Lower lobe of right lung (tissue), 2 donors: ENCODE results near the gene CCR8. TPM values are rescaled to one million over a fixed set of nuclear protein-coding genes. Genes with fewer than 3 reads are reported as not detected.
"Not testable (repeated sequence)": the region's sequence is repeated elsewhere in the genome, so short reads cannot be mapped to it uniquely, and the experiment has no call there.

Experiments used
- ATAC-seq, 2 donors: fragments of 200-7000 bp; cut with Tn5 transposase; one replicate each; pipeline ENCODE4 v1.9.1; 2020 to 2022; ENCODE audit warnings: mild to moderate bottlenecking in 2 of 2, moderate library complexity in 2 of 2
- DNase-seq: peaks from one replicate; pipeline ENCODE4 v3.0.0-alpha.2; 2020
- H3K27ac ChIP-seq: fragments of 200-600 bp; one replicate; pipeline ENCODE4 v1.8.0; 2022
- H3K27me3 ChIP-seq: fragments of 200-600 bp; one replicate; pipeline ENCODE4 v1.8.0; 2022; ENCODE audit warnings: low read depth
- H3K36me3 ChIP-seq: fragments of 200-600 bp; one replicate; pipeline ENCODE4 v1.8.0; 2022; ENCODE audit warnings: mild to moderate bottlenecking
- H3K4me1 ChIP-seq: fragments of 200-600 bp; one replicate; pipeline ENCODE4 v1.8.0; 2022
- H3K4me3 ChIP-seq: fragments of 200-600 bp; one replicate; pipeline ENCODE4 v1.8.0; 2022; ENCODE audit warnings: mild to moderate bottlenecking
- H3K9me3 ChIP-seq: fragments of 200-600 bp; one replicate; pipeline ENCODE4 v1.8.0; 2022
- CTCF ChIP-seq: fragments of 200-600 bp; IDR thresholded peaks from one replicate; pipeline ENCODE4 v1.8.0; 2022; ENCODE audit warnings: antibody characterized with exemption, mild to moderate bottlenecking
- intact Hi-C: fragments of 100-400 bp; cut with DNase I; formaldehyde crosslinking; loops from one replicate; pipeline ENCODE4 v1.11.0; 2022
- total RNA-seq: library from RNA; stranded (reverse); fragmentation: NEBNext Ultra II Directional; extraction: Animal tissue kit (Norgen Biotek cat#: 25700); gene quantifications from one replicate; pipeline ENCODE4 v1.2.1, GENCODE V29; 2021
- donor health status: DM: no; HTN: yes; CAD: no; lungs with severe emphysema.

Gene CCR8
- total RNA-seq, 1 donor from 2014 or later, result not detected

GRCh38 chr3:39349080-39349479 is 19.6 kb downstream of the CCR8 start:
- intact Hi-C loops, result no loop called here
- no peak for TF ChIP-seq CTCF
- Histone ChIP-seq H3K36me3 (no peaks in the 10 kb centered on the region), H3K27ac (no peak overlapping the region), H3K9me3 (no peaks in the 10 kb centered on the region), H3K27me3 (no peaks in the 10 kb centered on the region), H3K4me1 (no peaks in the 10 kb centered on the region), H3K4me3 (no peak overlapping the region)
- peak in 1 of 2 donors; percentile 45 for ATAC-seq
- DNase-seq, result no peak

GRCh38 chr3:39350714-39351113 is 21.2 kb downstream of the CCR8 start:
- H3K4me3 ChIP-seq, result no peak overlapping the region
- ATAC-seq (no peak), DNase-seq (no peak)
- no peaks in the 10 kb centered on the region for H3K4me1 ChIP-seq
- intact Hi-C loops, result no loop called here
- TF ChIP-seq CTCF, result no peak
- no peaks in the 10 kb centered on the region for H3K36me3 ChIP-seq
- no peak overlapping the region for H3K27ac ChIP-seq
- no peaks in the 10 kb centered on the region for H3K9me3 ChIP-seq
- H3K27me3 ChIP-seq, result no peaks in the 10 kb centered on the region

GRCh38 chr3:39351134-39351533 is 21.6 kb downstream of the CCR8 start:
- intact Hi-C loops, H3K4me3 ChIP-seq, H3K27me3 ChIP-seq, H3K36me3 ChIP-seq, H3K27ac ChIP-seq, H3K9me3 ChIP-seq, DNase-seq, H3K4me1 ChIP-seq, ATAC-seq: not testable (repeated sequence)

GRCh38 chr3:39353168-39353927 is 23.8 kb downstream of the CCR8 start:
- intact Hi-C loops, H3K27me3 ChIP-seq, ATAC-seq: not testable (repeated sequence)

GRCh38 chr3:39358333-39358732 is 28.8 kb downstream of the CCR8 start:
- Histone ChIP-seq H3K4me1 (no peaks in the 10 kb centered on the region), H3K27me3 (no peaks in the 10 kb centered on the region), H3K9me3 (no peaks in the 10 kb centered on the region), H3K4me3 (no peak overlapping the region), H3K27ac (no peak overlapping the region), H3K36me3 (no peaks in the 10 kb centered on the region)
- DNase-seq (no peak), ATAC-seq (no peak)
- no peak for TF ChIP-seq CTCF
- intact Hi-C loops, result no loop called here

More at GRCh38 chr3:39353168-39353927, 23.8 kb downstream of the CCR8 start:
- H3K36me3 ChIP-seq, H3K9me3 ChIP-seq, DNase-seq, H3K4me1 ChIP-seq, H3K27ac ChIP-seq, H3K4me3 ChIP-seq: not testable (repeated sequence)

GRCh38 chr3:39361252-39361927 is 31.9 kb downstream of the CCR8 start:
- ATAC-seq (peak in 1 of 2 donors; percentile 32), DNase-seq (no peak)
- Histone ChIP-seq H3K27ac (no peak overlapping the region), H3K4me1 (no peaks in the 10 kb centered on the region), H3K36me3 (no peaks in the 10 kb centered on the region), H3K4me3 (no peak overlapping the region), H3K27me3 (no peaks in the 10 kb centered on the region), H3K9me3 (no peaks in the 10 kb centered on the region)
- TF ChIP-seq CTCF, result no peak
- intact Hi-C loops, result no loop called here
